Activated naive CD4-positive, alpha-beta T cell (primary cell): ENCODE results near the gene TRIO.

Experiments
- DNase-seq, 4 experiments: peaks; one replicate each; lab custom pipeline; 2025; lab: John Stamatoyannopoulos, UW

TRIO gene

DNA sequence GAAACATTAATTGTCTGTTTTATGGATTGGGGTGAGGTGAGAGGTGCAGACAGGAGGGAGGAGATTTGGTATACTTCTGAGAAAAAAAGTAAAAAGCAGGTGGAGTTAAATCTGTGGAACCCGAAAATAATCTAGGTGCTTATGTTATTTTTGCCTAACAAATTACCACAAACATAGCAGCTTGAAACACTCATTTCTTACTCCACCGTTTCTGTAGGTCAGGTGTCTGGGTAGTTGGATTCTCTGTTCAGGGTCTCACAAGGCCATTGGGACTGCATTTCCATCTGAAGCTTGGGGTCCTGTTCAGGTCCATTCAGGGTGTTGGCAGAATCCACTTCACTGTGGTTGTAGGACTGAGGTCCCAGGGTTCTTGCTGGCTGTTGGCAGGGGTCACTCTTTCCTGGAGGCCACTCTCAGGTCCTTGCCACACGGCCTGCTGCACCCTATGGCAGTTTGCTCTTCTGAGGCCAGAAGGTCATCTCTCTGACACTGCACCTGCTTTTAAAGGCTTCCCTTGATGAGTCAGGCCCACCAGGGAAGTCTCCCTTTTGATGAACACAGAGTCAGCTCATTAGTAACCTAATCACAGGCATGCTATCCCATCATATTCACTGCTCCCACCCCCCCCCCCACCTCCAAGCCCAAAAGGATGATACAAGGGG, 82.2 kb downstream of the TRIO start:
- no peak for DNase-seq

DNA sequence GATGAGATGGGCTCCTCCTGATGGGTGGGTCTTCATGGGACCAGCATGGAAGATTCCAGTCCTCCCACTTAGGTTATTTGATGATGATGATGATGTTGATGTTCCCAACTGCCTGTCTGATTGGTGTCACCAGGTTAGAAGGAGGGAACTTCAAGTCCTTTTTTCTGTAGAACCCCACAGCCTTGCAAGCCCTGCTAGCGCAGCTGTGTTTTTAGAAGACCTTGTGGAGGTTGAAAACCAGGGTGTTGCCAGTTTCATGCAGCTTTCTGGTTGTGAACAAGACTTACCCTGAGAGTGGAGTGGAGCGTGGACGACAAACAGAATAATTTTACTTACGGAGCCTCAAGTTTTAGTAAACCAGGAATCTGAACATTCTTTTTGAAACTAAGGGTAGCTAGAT, 83.0 kb downstream of the TRIO start:
- no peak for DNase-seq

DNA sequence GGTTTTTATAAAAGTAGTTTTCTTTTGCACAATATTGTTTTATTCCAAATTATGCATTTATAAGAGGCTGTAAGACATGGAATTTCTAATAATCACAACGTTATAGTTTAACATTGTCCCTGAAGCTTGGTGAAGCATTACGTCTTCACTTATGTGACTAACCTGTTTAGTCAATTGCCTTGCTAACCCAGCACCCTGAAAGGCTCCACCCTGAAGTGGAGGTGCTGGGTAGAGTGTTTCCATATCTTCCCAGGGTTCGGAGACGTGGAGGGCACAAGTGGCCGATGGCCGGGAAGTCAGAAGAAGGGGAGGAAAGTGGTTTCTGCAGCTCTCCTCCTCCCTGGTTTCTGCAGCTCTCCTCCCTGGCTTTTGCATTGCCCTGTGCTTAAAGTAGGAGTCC, 83.4 kb downstream of the TRIO start:
- no peak for DNase-seq

DNA sequence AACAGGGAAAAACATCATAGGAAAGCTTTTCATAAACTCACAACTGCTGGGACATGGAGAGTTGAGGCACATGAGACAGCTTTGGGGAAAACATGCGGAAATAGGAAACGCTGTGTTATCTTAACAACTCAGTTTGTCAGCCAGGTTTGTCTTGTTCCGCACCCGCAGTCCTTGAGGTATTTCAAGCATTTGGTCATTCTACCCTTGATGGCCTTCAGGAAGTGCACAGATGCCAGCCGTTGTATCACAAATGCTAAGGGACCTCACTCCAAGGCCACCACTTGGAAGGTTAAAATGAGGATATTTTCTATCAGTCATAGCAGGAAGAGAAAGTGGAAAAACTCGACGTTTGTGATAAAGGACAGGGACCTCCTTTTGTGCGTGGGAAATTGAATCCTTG, 83.8 kb downstream of the TRIO start:
- DNase-seq = no peak

DNA sequence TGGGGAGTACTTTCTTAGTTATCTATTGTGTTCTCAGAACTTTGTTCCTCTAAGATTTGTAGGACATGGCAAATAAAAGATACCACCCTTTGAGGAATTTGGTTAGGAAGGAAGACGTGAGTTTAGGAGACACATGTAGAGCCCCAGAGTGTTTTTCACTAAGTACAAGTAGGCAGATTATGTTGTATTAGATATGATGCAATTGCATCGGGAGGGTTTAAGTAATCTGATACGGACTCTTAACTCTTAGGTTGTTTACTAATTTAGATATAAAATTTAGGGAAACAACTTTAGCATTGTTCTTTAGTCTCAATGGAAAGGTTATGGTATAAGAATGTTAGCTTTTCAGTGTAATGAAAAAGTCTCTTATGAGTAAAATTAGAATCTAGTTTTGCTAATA, 84.4 kb downstream of the TRIO start:
- no peak for DNase-seq

DNA sequence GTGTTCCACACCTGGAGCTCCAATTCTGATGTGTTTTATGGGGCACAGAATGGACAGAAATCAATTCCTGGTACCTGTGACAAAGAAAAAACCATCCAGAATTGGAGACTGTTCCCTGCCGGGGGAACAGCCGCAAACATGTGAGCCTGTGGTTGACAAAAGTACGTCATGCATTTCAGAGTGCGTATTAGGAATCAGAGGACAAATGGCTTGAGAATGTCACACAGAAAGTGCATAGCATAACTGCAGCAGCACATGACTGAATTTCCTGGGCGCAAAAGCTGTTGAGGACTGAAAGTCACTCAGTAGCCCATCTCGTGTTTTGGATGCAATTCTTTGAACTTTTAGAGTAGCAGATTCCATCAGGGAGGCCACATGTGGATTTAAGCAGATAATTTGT, 85.1 kb downstream of the TRIO start:
- no peak for DNase-seq

DNA sequence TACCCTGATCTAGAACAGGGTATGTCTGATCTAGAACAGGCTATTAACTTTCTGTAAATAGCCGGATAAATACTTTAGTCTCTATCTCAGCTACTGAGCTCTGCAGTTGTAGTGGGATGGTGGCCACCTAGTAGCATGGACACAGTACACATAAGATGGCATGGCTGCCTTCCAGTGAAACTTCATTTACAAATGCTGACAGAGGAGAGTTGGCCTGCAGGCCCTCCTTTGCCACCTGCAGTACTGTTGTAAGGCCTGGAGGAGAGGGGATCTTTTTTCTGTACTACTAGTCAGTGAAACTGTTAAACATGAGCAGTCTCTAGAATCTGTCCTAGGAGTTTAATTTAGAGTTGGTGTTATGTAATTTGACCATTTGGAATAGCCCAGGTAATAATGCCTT, 86.0 kb downstream of the TRIO start:
- no peak for DNase-seq

DNA sequence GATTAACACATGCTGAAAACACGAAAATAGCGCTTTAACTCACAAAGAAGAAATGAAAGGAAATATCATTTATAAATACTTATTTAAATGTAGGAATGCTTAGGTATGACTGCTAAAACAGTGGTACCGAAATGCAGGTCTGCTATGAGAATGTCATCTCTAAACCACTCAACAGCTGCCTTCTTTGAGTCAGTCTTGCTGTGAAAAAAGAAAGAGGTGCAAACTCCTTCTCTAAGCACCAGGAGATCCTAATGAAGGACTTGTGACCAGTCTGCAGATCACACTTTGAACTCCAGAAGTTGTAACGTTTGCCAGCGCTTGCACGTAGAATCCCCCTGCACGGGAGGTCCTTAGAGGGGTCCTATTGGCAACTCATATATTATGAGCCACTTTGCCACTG, 86.6 kb downstream of the TRIO start:
- DNase-seq = no peak

DNA sequence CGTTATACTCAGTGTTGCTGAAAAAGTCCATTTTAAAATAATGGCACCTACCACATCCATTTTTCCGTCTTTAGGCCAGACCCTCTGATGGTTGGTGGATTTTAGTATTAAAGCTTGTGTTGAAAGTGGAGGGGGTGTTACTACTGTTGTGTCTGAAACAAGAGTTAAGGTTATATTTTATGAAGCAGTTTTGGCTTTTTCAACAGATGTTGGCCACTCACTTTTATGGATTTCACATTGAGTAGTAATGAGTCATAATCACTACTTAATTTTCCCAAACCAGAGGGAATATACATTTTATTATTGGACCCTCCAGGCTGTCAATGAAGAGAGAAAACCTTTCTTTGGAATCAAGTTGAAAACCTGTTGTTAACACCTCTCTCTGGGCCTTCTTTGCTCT, 88.0 kb downstream of the TRIO start:
- no peak for DNase-seq

DNA sequence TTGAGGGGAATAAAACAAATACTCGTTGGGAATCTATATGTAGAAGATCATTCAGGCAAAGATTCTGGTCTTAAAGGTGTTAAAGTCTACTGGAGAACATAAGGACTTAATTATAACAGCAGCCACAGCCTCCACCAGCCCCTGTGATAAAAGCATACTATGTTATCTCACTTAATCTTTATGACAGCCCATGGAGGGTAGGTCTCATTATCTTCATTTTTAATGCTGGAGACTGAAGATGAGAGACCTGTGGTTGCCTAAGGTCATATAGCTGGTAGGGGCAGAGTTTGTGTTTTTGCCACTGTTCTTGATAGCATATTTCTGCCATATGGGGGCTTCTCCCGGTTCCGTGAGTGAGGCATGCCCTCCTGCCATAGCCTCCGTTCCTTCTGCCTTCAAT, 88.7 kb downstream of the TRIO start:
- DNase-seq = no peak

DNA sequence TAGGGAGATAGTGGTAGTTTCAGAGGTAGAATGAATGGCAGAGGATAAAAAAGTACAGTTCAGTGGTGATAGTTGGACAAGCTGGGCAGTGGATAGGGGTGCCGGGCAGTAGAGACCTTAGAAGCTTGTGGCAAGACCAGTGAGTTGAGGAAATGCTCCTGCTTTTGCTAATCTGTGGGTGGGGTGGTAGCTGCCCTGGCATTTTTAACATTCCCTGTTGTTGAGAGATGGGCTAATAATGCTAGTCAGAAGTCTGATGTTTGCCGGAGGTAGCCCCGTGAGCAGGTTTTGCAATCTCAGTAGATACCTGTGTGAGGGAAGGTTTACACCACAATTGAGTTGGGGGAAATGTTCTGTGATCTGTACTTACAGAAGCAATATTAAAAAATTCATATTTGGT, 91.1 kb downstream of the TRIO start:
- no peak for DNase-seq

DNA sequence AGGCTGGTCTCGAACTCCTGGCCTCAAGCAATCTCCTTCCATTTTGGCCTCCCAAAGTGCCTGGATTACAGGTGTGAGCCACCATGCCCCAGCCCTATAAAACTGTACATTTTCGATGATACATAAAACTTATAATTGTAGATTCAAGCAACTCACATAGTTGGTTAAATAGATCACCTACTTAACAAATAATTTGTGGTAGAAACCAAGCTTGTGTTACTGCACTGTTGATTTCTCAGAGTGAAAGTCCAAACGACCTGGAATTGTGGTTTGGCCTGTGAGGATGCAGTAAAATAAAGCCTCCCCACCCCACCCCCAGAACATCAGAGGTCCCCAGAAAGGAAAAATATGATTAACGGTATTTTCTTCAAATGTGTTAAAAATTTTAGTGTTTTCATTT, 92.7 kb downstream of the TRIO start:
- no peak for DNase-seq

DNA sequence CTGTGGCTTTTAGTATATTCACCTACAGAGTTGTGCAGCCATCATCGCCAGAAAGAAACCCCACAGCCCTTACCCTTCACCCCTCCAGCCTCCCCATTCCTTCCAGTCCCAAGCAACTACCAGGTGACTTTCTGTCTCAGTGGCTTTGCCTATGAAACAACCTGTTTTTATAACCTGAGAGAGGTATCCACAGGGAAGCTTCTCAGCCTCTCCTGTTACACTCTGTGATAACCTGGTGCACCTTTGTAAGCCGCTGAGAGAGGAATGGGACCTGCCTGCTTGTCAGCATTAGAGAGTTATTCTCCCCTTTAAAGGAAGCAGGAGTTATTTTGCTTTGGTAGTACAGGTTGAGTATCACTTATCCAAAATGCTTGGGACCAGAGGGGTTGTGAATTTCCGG, 93.6 kb downstream of the TRIO start:
- DNase-seq = no peak

DNA sequence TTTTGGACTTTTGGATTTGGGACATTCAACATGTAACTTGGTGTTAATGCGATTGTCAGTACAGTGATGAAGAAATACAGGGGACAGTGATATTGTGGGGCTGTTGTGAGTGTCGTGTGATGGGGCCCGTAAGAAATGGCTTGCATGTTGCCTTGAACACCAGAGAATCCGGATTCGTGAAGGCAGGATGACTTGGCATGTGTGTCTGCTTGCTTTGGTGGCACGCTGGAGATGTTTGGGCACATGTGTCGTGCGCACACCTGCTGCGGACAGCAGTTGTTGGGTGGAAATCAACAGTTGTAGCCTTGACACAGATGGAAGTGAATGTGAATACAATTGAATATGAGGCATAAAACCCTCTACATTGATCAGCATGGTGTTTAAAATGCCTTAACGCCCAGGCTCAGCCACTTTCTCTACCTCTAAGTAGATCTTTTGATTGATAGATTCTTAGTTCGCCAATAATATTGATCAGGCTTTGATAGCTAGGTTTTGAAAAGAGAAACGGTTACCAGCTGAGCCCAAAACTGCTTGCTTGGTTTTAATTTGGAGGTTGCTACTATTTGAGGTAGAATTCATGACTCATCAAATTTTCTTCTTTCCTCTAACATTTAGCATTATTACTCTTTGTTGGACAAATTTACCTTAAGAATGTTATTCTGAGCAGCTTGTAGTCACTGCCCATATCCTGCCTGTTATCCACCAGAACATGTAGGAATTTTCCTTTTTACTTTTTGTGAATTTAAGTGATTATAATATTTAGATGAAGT, 94.4 kb downstream of the TRIO start:
- no peak for DNase-seq

DNA sequence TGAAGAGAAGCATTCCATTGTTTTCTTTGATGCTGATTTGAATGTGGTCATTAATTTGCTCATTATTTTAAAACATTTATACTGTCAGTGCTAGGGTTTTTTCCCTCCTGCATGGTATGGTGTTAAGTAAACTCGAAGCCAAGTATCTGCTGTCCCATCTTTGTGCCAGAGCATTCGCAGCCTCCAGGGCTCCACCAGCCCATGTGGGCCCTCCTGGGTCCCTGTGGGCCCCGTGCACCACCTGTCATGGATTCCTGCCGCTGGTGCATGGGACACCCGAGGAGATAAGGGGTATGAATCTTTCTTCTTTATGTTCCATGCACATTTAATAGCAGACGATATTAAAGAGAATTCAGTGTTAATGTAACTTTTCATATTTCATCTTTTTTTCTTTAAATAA, 95.1 kb downstream of the TRIO start:
- DNase-seq = no peak

DNA sequence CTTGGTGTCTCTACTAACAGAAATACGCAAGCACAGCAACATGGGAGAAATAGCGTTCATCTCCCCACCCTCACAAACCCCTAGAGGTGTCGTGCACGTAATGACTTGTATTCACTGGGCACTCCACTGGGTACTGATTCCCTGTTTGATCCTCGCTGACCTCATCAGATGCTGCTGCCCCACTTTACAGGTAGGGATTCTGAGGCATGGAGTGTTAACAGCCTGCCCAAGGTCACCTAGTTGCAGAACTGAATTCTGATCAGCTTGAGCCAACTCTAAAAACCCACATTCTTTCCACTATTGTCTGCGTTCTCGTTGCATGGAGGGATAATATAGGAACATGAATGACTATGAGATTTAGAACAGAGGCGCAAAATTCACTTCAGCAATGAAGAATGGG, 96.3 kb downstream of the TRIO start:
- no peak for DNase-seq

DNA sequence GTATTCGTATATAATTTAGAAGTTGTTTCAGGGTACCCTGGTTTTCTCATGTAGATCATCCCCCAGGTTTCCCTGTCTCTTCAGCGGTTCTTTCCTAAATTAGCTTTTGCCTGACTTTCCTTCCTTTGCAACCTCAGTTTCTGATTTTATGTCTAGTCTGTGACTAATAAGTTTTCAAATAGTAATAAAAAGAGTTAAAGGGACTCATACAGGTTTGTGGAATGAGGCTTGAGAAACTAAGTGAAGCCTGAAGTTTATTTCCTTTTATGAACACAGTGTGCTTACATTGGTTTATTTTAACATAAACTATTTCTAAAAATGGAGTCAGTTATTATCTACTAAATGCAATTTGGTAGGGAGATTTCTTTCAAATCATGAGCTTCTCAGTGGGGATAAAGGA, 96.8 kb downstream of the TRIO start:
- DNase-seq = no peak

DNA sequence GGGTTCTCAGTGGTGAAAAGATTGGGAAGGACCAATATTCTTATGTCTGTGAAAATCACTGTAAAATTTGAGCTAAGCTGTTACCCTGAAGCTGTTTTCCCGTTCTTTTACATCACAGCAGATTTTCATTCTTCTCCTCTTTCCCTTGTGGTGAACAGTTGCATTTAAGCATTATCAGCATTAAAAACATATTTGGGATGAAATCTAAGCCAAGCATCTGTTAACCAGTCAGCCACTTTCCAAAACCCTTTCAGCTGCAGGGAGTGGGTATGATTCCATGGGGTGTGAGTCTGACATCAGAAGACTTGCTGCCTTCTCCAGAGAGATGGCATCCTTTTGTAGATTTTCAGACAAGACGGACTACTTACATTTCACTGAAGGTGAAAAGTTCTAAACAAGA, 97.2 kb downstream of the TRIO start:
- DNase-seq = no peak

DNA sequence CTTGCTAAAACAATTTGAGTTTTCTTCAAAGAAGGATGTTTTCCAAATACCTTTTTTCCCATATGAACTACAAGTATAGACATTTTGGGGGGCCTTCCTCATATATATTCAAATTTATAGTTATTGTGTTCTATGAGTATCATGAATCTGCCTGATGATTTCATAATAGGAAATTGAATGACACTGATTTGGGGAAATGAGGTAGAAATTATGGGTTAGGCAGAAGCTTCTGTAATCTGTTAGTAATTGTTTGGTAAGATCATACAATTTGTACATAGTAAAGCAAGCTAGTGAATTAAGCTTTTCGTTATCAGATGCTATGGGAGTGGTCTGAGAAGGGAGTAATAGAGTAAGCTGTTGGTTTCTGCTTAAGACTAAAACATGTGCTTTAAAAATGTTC, 98.0 kb downstream of the TRIO start:
- DNase-seq = no peak

DNA sequence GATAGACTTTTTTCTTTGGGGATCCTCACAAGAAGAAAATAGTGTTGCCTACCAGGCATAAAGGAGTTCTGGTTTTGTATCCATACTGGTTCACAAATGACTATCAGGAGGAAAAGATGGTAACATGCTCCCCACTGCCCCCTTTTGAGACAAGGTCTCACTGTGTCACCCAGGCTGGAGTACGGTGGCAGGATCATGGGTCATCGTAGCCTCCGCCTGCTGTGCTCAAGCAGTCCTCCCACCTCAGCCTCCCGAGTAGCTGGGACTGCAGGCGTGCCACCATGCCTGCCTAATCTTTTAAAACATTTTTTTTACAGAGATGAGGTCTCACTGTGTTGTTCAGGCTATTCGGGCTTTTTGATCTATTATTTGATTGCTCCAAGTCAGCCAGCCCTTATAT, 99.3 kb downstream of the TRIO start:
- DNase-seq = no peak

DNA sequence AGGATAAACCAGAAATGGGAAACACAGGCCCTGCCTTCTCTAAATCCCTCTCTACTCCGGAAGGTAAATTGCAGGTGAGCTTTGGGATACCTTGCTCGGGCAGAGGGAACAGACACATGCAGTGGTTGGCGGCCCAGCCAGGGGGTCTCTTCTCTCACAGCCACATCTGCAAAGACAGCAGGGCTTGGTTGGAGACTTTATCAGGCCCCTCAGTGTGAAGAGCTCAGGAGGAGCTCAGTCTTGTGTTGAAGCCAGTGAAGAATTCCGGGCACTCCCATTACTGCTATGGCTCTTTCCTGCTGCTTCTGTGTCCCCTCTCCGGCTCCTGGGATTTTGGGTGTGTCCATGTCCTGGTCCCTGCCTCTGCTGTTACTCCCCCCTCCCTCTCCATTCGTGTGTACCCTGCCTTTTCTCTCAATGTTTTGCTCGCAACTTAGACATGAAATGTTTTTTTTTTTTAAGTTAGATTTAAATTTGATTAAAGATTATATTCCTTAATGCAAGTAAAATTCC, 99.8 kb downstream of the TRIO start:
- no peak for DNase-seq

DNA sequence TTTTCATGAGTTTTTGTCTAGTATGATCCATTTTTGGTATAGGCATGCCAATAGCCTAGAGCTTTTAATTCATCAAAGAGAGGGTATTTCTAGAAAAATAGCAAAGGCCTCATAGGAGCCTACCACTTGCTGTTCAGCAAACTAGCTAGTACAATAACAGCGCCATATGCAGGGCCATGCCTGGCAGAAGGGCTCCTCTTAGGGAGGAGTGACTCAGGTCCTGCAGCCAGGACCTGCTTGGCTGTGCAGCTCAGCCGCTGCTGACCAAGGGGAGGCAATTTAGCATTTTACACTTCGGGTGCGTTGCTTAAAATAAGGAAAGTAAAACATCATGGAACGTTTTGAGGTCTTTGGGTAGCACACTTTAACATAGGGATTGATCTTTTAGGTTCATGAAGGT, 100.6 kb downstream of the TRIO start:
- no peak for DNase-seq

DNA sequence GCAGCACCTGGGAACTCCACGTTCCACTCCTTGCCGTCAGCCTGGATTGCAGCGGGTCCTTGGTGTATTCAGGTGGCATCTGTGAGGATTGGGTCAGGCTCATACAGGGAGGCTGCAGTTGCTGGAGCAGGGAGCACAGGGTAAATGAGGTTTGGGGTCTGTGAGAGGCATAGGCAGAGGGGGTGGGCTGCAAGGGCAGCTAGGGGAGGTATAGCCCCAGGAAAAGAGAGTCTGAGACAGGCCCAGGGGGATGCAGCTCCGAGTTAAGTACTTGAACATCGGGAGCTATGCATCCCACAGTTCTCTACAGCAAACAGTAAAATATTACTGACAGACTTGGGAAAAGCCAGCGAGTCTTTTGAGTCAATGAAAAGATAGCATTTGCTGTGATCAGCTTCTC, 101.6 kb downstream of the TRIO start:
- DNase-seq = no peak
